Inflammatory macrophage treated with lipopolysaccharide for 1 hour (primary cell): ENCODE data around the gene ACSS1.

Experiments
- DNase-seq, 2 donors: peaks; one replicate each; pipeline ENCODE4 v3.0.0-alpha.2; 2020 to 2022

The ACSS1 gene

GRCh38 chr20:24969186-24970029 lies 88.5 kb downstream of the ACSS1 start:
- no peak for DNase-seq

- no peak for DNase-seq
These were observed 89.6 kb downstream of the ACSS1 start for GRCh38 chr20:24968278-24968800.

- no peak for DNase-seq
These were observed 91.5 kb downstream of the ACSS1 start for GRCh38 chr20:24966317-24967012.

GRCh38 chr20:24965065-24965919 lies 92.6 kb downstream of the ACSS1 start:
- DNase-seq, result no peak

GRCh38 chr20:24964506-24964840 lies 93.5 kb downstream of the ACSS1 start:
- no peak for DNase-seq

GRCh38 chr20:24963672-24964505 lies 94.0 kb downstream of the ACSS1 start:
- DNase-seq, result no peak

- DNase-seq, result no peak
These were observed 95.4 kb downstream of the ACSS1 start for GRCh38 chr20:24962510-24962909.

- no peak for DNase-seq
These were observed 95.8 kb downstream of the ACSS1 start for GRCh38 chr20:24962182-24962492.

GRCh38 chr20:24961384-24962181 lies 96.4 kb downstream of the ACSS1 start:
- no peak for DNase-seq

- no peak for DNase-seq
These were observed 97.1 kb downstream of the ACSS1 start for GRCh38 chr20:24960861-24961260.

- no peak for DNase-seq
These were observed 97.6 kb downstream of the ACSS1 start for GRCh38 chr20:24960302-24960801.

GRCh38 chr20:24959591-24960301 lies 98.2 kb downstream of the ACSS1 start:
- DNase-seq, result no peak

GRCh38 chr20:24958506-24959385 lies 99.2 kb downstream of the ACSS1 start:
- no peak for DNase-seq

GRCh38 chr20:24957326-24958016 lies 100.5 kb downstream of the ACSS1 start:
- DNase-seq, result no peak
